Muscle of leg (tissue), 11 donors: Measurements from ENCODE around the gene PHPT1. TPM values are rescaled to one million over a fixed set of nuclear protein-coding genes. Genes with fewer than 3 reads are reported as not detected.

Experiments used
- DNase-seq: peaks from one replicate; pipeline ENCODE4 v3.0.0; 2013
- H3K27ac ChIP-seq: one replicate; pipeline ENCODE4 v1.5.1; 2013; ENCODE audit warnings: mild to moderate bottlenecking, low read length, control low read depth
- H3K27me3 ChIP-seq: one replicate; pipeline ENCODE4 v1.6.1; 2013; ENCODE audit warnings: low read length; ENCODE audit not compliant: control insufficient read depth, insufficient read depth
- H3K36me3 ChIP-seq: one replicate; pipeline ENCODE4 v1.6.1; 2013; ENCODE audit warnings: low read length; ENCODE audit not compliant: control insufficient read depth, insufficient read depth
- H3K4me1 ChIP-seq: one replicate; pipeline ENCODE4 v1.6.1; 2013; ENCODE audit warnings: low read length; ENCODE audit not compliant: control insufficient read depth, insufficient read depth
- H3K4me3 ChIP-seq: one replicate; pipeline ENCODE4 v1.5.1; 2013; ENCODE audit warnings: low read length, control low read depth
- H3K9me3 ChIP-seq: replicated peaks from 2 replicates; pipeline ENCODE4 v1.6.1; 2013; ENCODE audit warnings: low read depth, low read length; ENCODE audit not compliant: control insufficient read depth
- WGBS: methylation state at CpG from one replicate; pipeline ENCODE4 v1.1.5; 2013; ENCODE audit warnings: missing lambda C conversion rate; ENCODE audit not compliant: insufficient coverage; 5-methylcytosine and 5-hydroxymethylcytosine counted together
- polyA plus RNA-seq, 8 donors: library from polyadenylated mRNA; unstranded; fragments of 120-200 nt; gene quantifications; one replicate each; pipeline versions ENCODE4 v1.2.1 to v1.2.3, GENCODE V29; 2013; ENCODE audit warnings: inconsistent platforms in 1 of 8, low replicate concordance in 1 of 8; ENCODE audit not compliant: insufficient read length in 8 of 8, insufficient read depth in 1 of 8
- total RNA-seq: library from RNA; stranded (reverse); fragments of 120-200 nt; gene quantifications from one replicate; pipeline ENCODE4 v1.2.4, GENCODE V29; 2013

The PHPT1 gene
- total and polyA plus RNA-seq, 9 donors: 103 to 145 (median 115) TPM

DNA sequence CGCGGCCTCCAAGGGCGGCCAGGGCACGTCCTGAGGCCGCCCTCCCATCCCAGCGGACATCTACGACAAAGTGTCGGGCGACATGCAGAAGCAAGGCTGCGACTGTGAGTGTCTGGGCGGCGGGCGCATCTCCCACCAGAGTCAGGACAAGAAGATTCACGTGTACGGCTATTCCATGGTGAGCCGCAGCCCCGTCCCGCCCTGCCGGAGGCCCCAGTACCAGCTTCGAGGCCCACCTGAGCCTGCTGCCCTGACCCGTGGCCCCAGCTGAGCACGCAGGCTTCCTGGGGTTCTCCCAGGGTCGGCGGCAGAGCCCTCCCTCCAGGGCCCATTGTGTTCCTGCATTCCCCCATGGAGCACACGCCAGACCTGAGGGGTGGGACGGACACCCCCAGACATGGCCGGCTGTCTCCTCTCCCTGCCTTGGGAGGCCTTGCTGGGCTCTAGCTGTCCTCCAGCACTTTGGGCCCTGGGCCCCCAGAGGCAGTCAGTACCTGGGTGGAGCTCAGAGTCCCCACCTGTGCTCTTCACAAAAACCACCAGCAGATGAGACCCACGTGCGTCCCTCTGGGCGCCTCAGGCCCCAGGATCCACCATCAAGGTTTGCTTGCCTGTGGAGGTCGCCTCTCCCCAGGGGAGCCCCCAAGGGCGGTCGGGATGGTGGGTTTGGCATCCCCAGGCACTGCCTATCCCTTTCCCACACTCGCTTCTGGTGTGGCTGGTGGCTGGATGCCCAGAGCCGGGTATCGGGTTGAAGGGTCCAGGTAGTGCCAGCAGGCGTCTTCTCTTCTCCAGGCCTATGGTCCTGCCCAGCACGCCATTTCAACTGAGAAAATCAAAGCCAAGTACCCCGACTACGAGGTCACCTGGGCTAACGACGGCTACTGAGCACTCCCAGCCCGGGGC is 1.0 kb downstream of the PHPT1 start:
- H3K4me1 ChIP-seq: peaks cover 60% of the 10 kb centered on the region
- DNase-seq: no peak
- H3K36me3 ChIP-seq: peaks cover 20% of the 10 kb centered on the region
- H3K4me3 ChIP-seq: peak overlapping the region; percentile 74
- H3K27me3 ChIP-seq: peaks cover 23% of the 10 kb centered on the region
- H3K27ac ChIP-seq: peak overlapping the region; percentile 98
- WGBS: 36% methylated on average over 33 of the region's 43 CpGs
- H3K9me3 ChIP-seq: no peaks in the 10 kb centered on the region

DNA sequence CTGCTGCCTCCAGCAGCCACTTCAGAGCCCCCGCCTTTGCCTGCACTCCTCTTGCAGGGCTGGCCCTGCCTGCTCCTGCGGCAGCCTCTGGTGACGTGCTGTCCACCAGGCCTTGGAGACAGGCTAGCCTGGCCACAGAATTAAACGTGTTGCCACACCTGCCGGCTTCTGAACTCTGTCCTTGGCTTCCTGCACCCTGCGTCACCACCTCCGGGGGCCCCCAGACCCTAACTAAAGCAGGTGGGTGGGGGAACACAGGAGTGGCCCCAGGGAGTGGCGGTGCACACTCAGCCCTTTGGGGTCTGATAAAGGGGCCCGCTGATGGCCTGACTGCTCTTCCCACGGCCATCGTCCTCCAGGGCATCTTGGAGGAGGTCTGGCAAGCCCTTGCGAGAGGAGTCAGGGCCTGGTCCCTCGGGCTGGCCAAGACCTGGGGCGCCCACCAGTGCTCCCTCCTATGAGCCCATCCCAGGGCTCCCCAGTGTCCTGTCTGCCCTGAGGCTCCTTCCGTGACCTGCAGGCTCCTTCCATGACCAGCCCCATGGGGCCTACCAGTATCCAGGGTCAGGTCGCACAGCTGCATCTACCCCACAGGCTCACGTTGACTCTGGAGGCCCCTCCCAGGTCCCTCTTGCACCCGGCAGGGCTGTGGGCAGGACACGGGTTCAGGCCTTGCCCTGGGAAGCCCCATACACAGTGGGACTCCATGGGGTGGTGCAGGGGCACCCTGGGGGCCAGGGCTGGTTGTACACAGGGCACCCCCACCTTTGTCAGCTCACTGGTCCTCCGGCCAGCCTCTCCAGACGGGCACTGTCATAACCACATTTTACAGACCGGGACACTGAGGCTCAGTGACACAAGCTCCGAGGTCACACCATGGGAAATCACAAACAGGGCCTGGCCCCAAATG is 1.9 kb downstream of the PHPT1 start:
- H3K9me3 ChIP-seq: no peaks in the 10 kb centered on the region
- H3K4me3 ChIP-seq: no peak overlapping the region
- DNase-seq: peak; percentile 27
- peaks cover 20% of the 10 kb centered on the region for H3K36me3 ChIP-seq
- peaks cover 65% of the 10 kb centered on the region for H3K4me1 ChIP-seq
- WGBS: 76% methylated on average over 22 of the region's 23 CpGs
- H3K27ac ChIP-seq: no peak overlapping the region
- peaks cover 14% of the 10 kb centered on the region for H3K27me3 ChIP-seq

DNA sequence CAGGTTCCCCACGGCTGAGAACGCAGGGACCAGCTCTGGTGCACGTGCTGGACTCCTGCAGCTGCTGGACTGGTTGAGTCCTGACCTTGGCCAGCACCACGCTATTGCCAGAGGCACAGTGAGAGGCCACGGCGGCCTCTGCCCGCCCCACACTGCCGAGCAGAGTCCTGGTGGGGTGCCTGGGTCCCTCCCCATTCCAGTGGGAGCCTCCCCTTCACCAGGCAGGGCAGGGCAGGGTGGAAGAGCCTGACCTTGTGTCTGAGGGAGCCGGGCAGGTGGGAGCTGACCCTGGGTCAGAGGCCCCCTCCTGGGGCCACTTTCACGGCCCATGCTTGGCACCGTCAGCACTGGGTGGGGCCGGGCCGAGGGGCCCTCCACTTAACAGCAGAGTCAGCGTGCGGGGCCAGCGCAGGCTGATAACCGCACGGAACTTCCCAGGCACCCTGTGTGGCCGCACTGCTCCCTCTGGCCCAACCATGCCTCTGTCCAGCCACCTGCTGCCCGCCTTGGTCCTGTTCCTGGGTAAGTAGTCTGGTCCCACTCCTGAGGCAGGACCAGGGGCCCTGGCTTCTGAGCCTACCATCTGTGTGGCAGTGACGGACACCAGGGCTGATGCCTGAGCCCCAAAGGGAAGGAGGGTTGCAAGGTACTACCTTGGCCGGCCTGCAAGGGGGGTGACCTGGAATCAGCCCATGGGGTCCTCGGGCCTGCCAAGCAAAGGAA is 2.9 kb downstream of the PHPT1 start, which contains the start of gene MAMDC4:
Gene MAMDC4, plus strand, starts transcription at position 406 of the 723 bp plus-strand sequence. Its CDS starts 71 bp downstream, at position 477.
- peaks cover 6% of the 10 kb centered on the region for H3K27me3 ChIP-seq
- no peak within 1 kb of the TSS for H3K27ac ChIP-seq
- DNase-seq: peak; percentile 29
- WGBS: 65% methylated on average over 22 of the region's 23 CpGs
- peaks cover 20% of the 10 kb centered on the region for H3K36me3 ChIP-seq
- H3K9me3 ChIP-seq: no peaks in the 10 kb centered on the region
- no peak within 1 kb of the TSS for H3K4me3 ChIP-seq
- H3K4me1 ChIP-seq: peaks cover 60% of the 10 kb centered on the region

DNA sequence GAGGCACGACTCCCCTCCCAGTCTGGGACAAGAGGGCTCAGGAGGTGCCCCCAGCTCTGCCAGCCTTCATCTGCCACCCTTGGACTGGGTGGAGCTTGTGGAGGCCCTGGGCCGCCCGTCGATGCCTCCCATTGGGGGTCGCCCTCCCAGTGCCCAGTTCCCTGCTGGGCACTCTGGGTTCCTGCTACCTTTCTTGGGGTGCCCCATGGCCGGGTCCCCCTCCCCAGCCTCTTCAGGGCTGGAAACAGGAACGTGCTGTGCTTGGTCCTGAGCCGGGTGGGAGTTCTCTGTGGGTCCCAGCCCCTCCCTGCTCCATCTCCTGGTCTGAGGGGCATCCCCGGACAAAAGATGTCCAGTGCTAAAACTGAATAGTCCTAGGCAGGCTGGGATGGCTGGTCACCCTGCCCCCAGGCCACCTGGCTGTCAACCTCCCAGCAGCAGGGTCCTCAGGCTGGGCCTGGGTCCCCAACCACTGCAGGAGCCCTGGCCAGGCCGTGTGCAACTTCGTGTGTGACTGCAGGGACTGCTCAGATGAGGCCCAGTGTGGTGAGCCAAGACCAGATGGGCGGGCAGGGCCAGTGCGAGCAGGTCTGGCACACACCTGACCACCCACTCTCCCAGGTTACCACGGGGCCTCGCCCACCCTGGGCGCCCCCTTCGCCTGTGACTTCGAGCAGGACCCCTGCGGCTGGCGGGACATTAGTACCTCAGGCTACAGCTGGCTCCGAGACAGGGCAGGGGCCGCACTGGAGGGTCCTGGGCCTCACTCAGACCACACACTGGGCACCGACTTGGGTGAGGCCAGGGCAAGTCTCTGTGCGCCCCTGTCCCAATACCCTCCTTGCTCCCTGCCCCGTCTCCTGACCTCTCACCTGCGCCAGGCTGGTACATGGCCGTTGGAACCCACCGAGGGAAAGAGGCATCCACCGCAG is 3.7 kb downstream of the PHPT1 start:
- DNase-seq: peak; percentile 24
- Histone ChIP-seq H3K36me3 (peaks cover 20% of the 10 kb centered on the region), H3K9me3 (no peaks in the 10 kb centered on the region), H3K4me1 (peaks cover 58% of the 10 kb centered on the region), H3K27ac (no peak overlapping the region), H3K4me3 (no peak overlapping the region), H3K27me3 (no peaks in the 10 kb centered on the region)
- 82% methylated on average over 24 of the region's 29 CpGs for WGBS

DNA sequence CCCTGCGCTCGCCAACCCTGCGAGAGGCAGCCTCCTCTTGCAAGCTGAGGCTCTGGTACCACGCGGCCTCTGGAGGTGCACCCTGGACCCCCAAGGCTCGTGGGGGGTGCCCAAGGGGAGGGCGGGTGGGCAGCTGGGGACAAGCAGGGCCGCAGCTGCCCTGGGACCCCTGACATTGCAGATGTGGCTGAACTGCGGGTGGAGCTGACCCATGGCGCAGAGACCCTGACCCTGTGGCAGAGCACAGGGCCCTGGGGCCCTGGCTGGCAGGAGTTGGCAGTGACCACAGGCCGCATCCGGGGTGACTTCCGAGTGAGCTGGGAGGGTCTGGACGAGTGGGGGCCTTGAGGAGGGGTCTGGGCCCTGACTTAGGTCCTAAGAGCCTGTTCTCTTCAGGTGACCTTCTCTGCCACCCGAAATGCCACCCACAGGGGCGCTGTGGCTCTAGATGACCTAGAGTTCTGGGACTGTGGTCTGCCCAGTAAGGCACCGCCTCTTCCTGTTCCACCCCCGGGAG is 4.4 kb downstream of the PHPT1 start:
- 85% methylated on average over 17 of the region's 18 CpGs for WGBS
- no peak overlapping the region for H3K4me3 ChIP-seq
- peak; percentile 18 for DNase-seq
- no peaks in the 10 kb centered on the region for H3K27me3 ChIP-seq
- no peak overlapping the region for H3K27ac ChIP-seq
- peaks cover 54% of the 10 kb centered on the region for H3K4me1 ChIP-seq
- peaks cover 20% of the 10 kb centered on the region for H3K36me3 ChIP-seq
- H3K9me3 ChIP-seq: no peaks in the 10 kb centered on the region

DNA sequence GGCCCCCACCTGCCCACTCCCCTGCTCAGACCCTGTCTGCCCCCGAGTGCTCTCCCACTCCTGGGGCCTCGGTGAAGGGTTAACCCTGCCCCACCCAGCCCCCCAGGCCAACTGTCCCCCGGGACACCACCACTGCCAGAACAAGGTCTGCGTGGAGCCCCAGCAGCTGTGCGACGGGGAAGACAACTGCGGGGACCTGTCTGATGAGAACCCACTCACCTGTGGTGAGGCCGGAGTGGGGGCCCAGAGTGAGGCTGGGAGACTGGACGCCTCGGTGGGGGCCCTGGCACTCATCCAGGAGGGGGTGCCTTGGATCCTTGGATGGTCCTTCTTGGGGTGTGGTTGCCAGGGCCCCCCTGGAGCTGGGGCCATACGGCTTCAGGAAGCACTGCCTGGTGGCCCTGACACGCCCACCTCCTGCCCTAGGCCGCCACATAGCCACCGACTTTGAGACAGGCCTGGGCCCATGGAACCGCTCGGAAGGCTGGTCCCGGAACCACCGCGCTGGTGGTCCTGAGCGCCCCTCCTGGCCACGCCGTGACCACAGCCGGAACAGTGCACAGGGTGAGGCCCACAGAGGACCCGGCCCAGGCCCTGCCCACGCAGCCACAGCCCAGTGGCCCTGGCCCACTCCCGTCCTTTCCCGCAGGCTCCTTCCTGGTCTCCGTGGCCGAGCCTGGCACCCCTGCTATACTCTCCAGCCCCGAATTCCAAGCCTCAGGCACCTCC is 5.1 kb downstream of the PHPT1 start:
- Histone ChIP-seq H3K4me1 (peaks cover 60% of the 10 kb centered on the region), H3K4me3 (no peak overlapping the region), H3K27ac (no peak overlapping the region), H3K9me3 (no peaks in the 10 kb centered on the region), H3K27me3 (no peaks in the 10 kb centered on the region), H3K36me3 (peaks cover 20% of the 10 kb centered on the region)
- WGBS: 77% methylated on average over 24 of the region's 30 CpGs
- DNase-seq: peak; percentile 31

DNA sequence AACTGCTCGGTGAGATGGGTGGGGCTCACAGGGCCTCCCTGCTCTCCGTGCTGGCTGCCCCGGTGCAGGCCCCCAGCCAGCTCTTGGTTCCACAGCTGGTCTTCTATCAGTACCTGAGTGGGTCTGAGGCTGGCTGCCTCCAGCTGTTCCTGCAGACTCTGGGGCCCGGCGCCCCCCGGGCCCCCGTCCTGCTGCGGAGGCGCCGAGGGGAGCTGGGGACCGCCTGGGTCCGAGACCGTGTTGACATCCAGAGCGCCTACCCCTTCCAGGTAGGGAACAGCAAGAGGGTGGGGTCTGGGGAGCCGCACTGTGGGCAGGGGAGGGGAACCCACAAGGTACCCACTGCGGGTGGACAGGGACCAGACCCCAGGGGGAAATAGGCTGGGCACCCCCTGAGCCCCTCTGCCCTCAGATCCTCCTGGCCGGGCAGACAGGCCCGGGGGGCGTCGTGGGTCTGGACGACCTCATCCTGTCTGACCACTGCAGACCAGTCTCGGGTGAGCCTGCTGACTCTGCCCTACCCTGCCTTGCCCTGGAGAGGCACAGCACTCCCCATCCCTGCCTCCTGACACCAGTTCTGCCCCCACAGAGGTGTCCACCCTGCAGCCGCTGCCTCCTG is 5.7 kb downstream of the PHPT1 start:
- H3K4me3 ChIP-seq: no peak overlapping the region
- no peak overlapping the region for H3K27ac ChIP-seq
- peaks cover 20% of the 10 kb centered on the region for H3K36me3 ChIP-seq
- H3K27me3 ChIP-seq: no peaks in the 10 kb centered on the region
- WGBS: 62% methylated on average over 16 of the region's 23 CpGs
- H3K4me1 ChIP-seq: peaks cover 63% of the 10 kb centered on the region
- no peaks in the 10 kb centered on the region for H3K9me3 ChIP-seq
- DNase-seq: peak; percentile 11

DNA sequence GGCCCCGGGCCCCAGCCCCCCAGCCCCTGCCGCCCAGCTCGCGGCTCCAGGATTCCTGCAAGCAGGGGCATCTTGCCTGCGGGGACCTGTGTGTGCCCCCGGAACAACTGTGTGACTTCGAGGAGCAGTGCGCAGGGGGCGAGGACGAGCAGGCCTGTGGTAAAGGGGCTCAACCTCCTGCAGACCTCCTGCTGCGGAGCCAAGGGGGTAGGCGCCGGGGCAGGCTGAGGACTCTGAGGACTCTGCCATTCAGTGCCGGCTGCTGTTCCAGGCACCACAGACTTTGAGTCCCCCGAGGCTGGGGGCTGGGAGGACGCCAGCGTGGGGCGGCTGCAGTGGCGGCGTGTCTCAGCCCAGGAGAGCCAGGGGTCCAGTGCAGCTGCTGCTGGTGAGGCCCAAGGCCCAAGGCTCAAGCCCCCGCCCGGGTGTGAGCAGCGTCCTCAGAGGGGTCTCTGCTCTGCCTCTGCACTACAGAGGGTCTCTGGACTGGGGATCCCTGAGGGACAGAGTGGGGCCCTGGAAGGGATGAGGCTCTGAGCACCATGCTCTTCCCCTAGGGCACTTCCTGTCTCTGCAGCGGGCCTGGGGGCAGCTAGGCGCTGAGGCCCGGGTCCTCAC is 6.4 kb downstream of the PHPT1 start:
- no peaks in the 10 kb centered on the region for H3K9me3 ChIP-seq
- H3K4me3 ChIP-seq: no peak overlapping the region
- peaks cover 18% of the 10 kb centered on the region for H3K36me3 ChIP-seq
- H3K27me3 ChIP-seq: no peaks in the 10 kb centered on the region
- 65% methylated on average over 22 of the region's 26 CpGs for WGBS
- DNase-seq: peak; percentile 16
- H3K27ac ChIP-seq: no peak overlapping the region
- H3K4me1 ChIP-seq: peaks cover 56% of the 10 kb centered on the region
